Fibroblast of lung (primary cell): ENCODE data around the gene CACNA2D3.

Experiments used
- CTCF ChIP-seq, 2 donors: IDR thresholded peaks in 1 of 2; conservative IDR thresholded peaks in 1 of 2; 1 replicate in 1 of 2; 2 replicates in 1 of 2; pipeline ENCODE4 v1.5.1; 2011 to 2012; ENCODE audit warnings: low read length in 2 of 2, control low read depth in 1 of 2, inconsistent platforms in 1 of 2, low read depth in 1 of 2, mild to moderate bottlenecking in 1 of 2
- EZH2 ChIP-seq: IDR thresholded peaks from 2 replicates; pipeline ENCODE4 v1.5.1; 2012; ENCODE audit warnings: low read length, control low read depth, mild to moderate bottlenecking; ENCODE audit errors: missing control alignments

- TF ChIP-seq CTCF (conservative IDR thresholded peaks at IDR 0.05 in 1 of 2, IDR thresholded peaks at IDR 0.05 in 1 of 2; ENCODE audit: low read depth in 1 of 2, low read length in 2 of 2): no peak
- no peak for TF ChIP-seq EZH2
Measured at GRCh38 chr3:54954521-54954920, 832.2 kb downstream of the CACNA2D3 start.
